ENCODE measurements around the gene TOM1L2. TPM values are rescaled to one million over a fixed set of nuclear protein-coding genes. Genes with fewer than 3 reads are reported as not detected.

TOM1L2 gene
- total RNA-seq, 2 experiments from 2014 or later = 29.5 to 32.0 TPM

GRCh38 chr17:17859909-17860765 lies 112.1 kb downstream of the TOM1L2 start:
- H3K4me3 Mint-ChIP-seq = no peak overlapping the region
- H3K36me3 Mint-ChIP-seq (ENCODE audit: low read depth) = peaks cover 7% of the 10 kb centered on the region
- H3K27me3 Mint-ChIP-seq = no peaks in the 10 kb centered on the region
- DNase-seq = peak; percentile 78
- no peak overlapping the region for H3K27ac Mint-ChIP-seq
- peaks cover 49% of the 10 kb centered on the region for H3K4me1 Mint-ChIP-seq
- ChIA-PET CTCF (interaction anchor here (0.6 to 2.6 kb wide), 17 partner anchors 11 to 1513 kb away, joined by 3 to 13 read pairs (median 4); no protein-coding TSS in a partner anchor), POLR2A (no interaction called here)
- no peaks in the 10 kb centered on the region for H3K9me3 Mint-ChIP-seq

DNA sequence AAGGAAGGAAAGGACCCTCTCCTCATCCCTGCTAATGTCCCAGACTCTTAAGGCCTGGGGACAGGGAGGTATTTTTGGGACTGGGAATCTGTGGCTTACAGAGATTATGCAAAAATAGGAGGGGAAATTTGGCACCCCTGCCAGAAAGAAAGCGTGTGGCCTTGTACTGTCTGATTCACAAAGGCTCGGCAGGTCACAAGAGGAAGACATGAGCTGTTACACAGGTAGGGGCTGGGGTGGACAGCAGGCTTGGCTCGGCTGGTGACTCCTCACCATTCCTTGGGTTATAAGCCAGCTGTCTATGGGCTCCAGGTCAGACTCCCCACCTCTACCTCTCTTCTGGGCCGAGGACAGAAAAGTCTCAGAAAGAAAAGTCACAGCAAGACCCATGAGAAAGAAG lies 114.7 kb downstream of the TOM1L2 start:
- ChIA-PET POLR2A (no interaction called here), CTCF (interaction anchor here (0.6 to 0.9 kb wide), 2 partner anchors 26 to 178 kb away, joined by 3 to 4 read pairs; no protein-coding TSS in a partner anchor)
- H3K36me3 Mint-ChIP-seq (ENCODE audit: low read depth) = peaks cover 10% of the 10 kb centered on the region
- no peak for DNase-seq
- H3K4me1 Mint-ChIP-seq = peaks cover 53% of the 10 kb centered on the region
- H3K4me3 Mint-ChIP-seq = no peak overlapping the region
- no peaks in the 10 kb centered on the region for H3K9me3 Mint-ChIP-seq
- no peak overlapping the region for H3K27ac Mint-ChIP-seq
- no peaks in the 10 kb centered on the region for H3K27me3 Mint-ChIP-seq

- Mint-ChIP-seq H3K27me3 (no peaks in the 10 kb centered on the region), H3K9me3 (no peaks in the 10 kb centered on the region), H3K36me3 (ENCODE audit: low read depth) (peaks cover 14% of the 10 kb centered on the region), H3K4me1 (peaks cover 59% of the 10 kb centered on the region), H3K27ac (no peak overlapping the region), H3K4me3 (no peak overlapping the region)
- DNase-seq = no peak
- POLR2A ChIA-PET = no interaction called here
- CTCF ChIA-PET = interaction anchor here (0.7 to 3.4 kb wide), 8 partner anchors 16 to 180 kb away, joined by 3 to 11 read pairs (median 4); no protein-coding TSS in a partner anchor
Observed at GRCh38 chr17:17856386-17856785, 115.8 kb downstream of the TOM1L2 start.

DNA sequence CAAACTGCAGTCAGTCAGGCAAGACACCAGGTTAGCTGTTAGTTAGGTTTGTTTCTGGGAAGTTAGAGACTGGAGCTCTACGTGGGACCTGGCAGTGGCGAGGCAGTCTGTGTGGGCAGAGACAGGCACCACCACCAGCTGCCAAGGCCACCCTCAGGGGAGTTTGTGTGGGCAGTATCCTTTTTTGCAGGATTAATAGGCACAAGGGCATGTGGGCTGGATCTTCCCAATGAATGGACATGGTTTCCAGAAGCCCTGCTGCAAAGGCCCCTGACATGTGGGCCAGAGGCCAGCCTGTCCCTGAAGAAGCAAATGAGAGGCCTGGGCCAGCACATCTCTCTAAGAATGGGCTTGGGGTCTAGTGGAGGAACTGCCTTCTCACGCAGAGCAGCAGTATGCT lies 116.2 kb downstream of the TOM1L2 start:
- no peak overlapping the region for H3K4me3 Mint-ChIP-seq

DNA sequence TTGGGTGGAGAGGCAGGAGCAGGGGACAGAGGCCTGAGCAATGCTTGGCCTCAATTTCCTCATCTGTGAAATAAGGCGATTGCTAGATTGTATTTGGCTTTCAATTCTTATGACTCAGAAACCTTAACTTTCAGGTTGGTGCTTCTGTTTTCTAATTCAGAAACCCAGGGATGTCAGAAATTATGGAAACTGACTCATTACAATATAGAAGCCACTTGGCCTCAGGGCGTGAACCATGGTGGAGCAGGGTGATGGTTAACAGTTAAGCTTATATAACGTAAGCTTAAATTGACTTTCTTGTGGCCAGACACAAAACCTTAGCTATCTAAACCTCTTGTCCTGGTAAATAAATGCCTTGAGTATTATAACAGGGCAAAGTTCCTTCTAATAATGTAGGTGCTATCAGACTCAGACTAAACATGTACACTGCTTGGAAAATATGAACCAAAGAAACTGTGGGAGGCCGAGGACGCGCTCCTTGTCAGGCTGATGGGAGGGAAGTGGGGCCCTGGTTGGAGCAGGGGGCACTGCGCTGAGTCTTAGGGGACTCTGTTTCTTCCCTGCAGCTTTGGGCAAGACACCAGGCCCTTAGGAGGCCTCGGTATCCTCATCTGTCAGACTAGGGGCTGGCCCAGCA lies 118.3 kb downstream of the TOM1L2 start:
- Mint-ChIP-seq H3K27ac (peak overlapping the region; percentile 28), H3K9me3 (no peaks in the 10 kb centered on the region), H3K27me3 (no peaks in the 10 kb centered on the region), H3K4me1 (peaks cover 73% of the 10 kb centered on the region), H3K36me3 (ENCODE audit: low read depth) (peaks cover 21% of the 10 kb centered on the region), H3K4me3 (no peak overlapping the region)
- POLR2A ChIA-PET = interaction anchor here (1.1 kb wide), 1 partner anchor 172 kb away, joined by 3 read pairs; no protein-coding TSS in a partner anchor
- CTCF ChIA-PET = interaction anchor here (0.6 to 3.4 kb wide), 16 partner anchors 9 to 552 kb away, joined by 3 to 15 read pairs (median 3); partner anchors contain the start of gene SREBF1
- peak; percentile 14 for DNase-seq

More for the DNA sequence above, 116.2 kb downstream of the TOM1L2 start:
- peak overlapping the region; percentile 33 for H3K27ac Mint-ChIP-seq
- CTCF ChIA-PET = interaction anchor here (0.7 to 3.4 kb wide), 9 partner anchors 15 to 178 kb away, joined by 3 to 11 read pairs (median 4); partner anchors contain the start of gene SREBF1
- DNase-seq = no peak
- H3K36me3 Mint-ChIP-seq (ENCODE audit: low read depth) = peaks cover 14% of the 10 kb centered on the region
- POLR2A ChIA-PET = interaction anchor here (1.0 kb wide), 1 partner anchor 20 kb away, joined by 3 read pairs; no protein-coding TSS in a partner anchor
- H3K27me3 Mint-ChIP-seq = no peaks in the 10 kb centered on the region
- no peaks in the 10 kb centered on the region for H3K9me3 Mint-ChIP-seq
- H3K4me1 Mint-ChIP-seq = peaks cover 63% of the 10 kb centered on the region

- ChIA-PET POLR2A (no interaction called here), CTCF (interaction anchor here (0.7 to 3.4 kb wide), 8 partner anchors 9 to 181 kb away, joined by 3 to 15 read pairs (median 4); partner anchors contain the start of gene SREBF1)
- Mint-ChIP-seq H3K4me1 (peaks cover 83% of the 10 kb centered on the region), H3K4me3 (no peak overlapping the region), H3K27me3 (no peaks in the 10 kb centered on the region), H3K36me3 (ENCODE audit: low read depth) (peaks cover 24% of the 10 kb centered on the region), H3K9me3 (no peaks in the 10 kb centered on the region), H3K27ac (no peak overlapping the region)
- no peak for DNase-seq
Observed at GRCh38 chr17:17852930-17853329, 119.3 kb downstream of the TOM1L2 start.

DNA sequence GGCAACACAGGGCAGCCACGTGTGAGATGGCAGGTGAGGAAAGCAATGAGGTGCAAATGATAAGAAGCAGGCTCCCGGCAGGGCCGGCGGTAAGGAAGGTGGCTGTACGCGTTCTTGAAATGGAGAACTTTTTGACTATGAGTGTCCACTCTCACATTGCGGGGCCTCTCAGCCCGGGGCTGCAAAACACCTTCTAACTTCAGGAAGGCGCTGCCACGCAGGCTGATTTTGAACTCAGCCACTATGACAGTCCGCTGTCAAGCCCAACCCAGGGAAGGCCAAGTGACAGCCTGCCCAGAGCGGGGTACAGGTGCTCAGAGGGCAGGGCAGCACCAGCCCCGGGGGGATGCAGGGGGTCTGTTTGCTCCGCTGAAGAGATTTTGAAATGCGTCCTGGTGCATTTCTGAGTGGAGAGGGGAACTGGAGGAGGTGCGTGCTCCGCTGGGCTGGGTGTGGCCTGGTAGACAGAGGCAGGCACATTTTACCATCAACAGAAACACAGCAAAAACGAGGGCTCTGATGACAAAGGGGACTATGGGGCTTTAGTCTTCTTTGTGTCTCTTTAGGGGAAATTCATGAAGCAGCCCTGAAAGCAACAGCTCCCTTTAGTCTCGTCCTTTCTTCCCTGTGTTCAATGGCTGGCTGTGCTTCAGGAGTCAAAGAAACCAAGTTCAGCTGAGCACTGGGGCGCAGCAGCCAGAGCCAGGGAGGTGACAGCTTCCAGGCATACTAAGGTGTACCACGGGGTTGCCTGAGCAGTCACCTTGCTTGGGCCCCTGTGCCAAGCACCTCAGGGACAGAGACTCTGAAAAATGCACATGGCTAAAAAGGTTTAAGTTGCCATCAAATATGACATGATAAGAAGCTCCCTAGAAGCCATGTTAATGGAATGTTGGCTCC lies 120.8 kb downstream of the TOM1L2 start:
- CTCF ChIA-PET = interaction anchor here (2.9 to 4.9 kb wide), 2 partner anchors 14 kb away, joined by 15 to 32 read pairs; partner anchors contain the start of gene SREBF1
- peak overlapping the region; percentile 96 for H3K27ac Mint-ChIP-seq
- POLR2A ChIA-PET = no interaction called here
- no peak for DNase-seq
- peaks cover 18% of the 10 kb centered on the region for H3K36me3 Mint-ChIP-seq (ENCODE audit: low read depth)
- no peaks in the 10 kb centered on the region for H3K27me3 Mint-ChIP-seq
- peaks cover 92% of the 10 kb centered on the region for H3K4me1 Mint-ChIP-seq
- peak overlapping the region; percentile 10 for H3K4me3 Mint-ChIP-seq
- no peaks in the 10 kb centered on the region for H3K9me3 Mint-ChIP-seq

DNA sequence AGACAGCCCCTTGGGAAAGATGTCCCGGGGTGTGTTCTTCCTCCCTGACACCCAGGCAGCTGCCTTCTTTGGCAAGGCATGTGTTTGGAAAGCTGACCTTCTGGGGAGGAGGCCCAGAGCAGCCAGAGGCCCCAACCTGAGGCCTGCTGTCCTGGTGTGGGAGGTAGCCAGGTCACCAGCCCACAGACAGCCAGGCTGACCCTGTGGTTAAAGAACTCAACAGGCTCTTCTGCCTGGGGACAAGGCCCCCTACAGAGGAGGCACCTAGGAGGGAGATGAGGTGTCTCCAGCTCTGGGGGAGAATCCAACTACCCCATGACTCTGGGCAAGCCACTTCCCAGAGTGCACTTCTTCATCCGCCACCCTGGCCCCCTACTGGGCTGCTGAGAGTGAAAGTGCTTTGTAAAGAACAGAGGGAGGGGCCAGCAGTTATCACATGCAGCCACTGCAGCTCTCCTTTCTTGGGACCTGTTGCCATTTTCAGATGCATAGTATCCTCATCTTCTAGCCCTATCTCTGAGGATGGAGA lies 122.3 kb downstream of the TOM1L2 start:
- Mint-ChIP-seq H3K27me3 (no peaks in the 10 kb centered on the region), H3K27ac (peak overlapping the region; percentile 96), H3K4me3 (peak overlapping the region; percentile 22), H3K9me3 (no peaks in the 10 kb centered on the region), H3K4me1 (peaks cover 81% of the 10 kb centered on the region), H3K36me3 (ENCODE audit: low read depth) (peaks cover 18% of the 10 kb centered on the region)
- ChIA-PET POLR2A (interaction anchor here (1.5 to 1.6 kb wide), 2 partner anchors 11 to 14 kb away, joined by 6 to 7 read pairs; no protein-coding TSS in a partner anchor), CTCF (interaction anchor here (0.6 to 4.9 kb wide), 11 partner anchors 10 to 494 kb away, joined by 3 to 32 read pairs (median 4); partner anchors contain the start of gene SREBF1)
- DNase-seq = peak; percentile 81

- Mint-ChIP-seq H3K27ac (peak overlapping the region; percentile 96), H3K4me1 (peaks cover 77% of the 10 kb centered on the region), H3K27me3 (no peaks in the 10 kb centered on the region), H3K36me3 (ENCODE audit: low read depth) (peaks cover 18% of the 10 kb centered on the region), H3K4me3 (peak overlapping the region; percentile 63), H3K9me3 (no peaks in the 10 kb centered on the region)
- peak; percentile 92 for DNase-seq
- ChIA-PET POLR2A (interaction anchor here (1.5 to 1.6 kb wide), 2 partner anchors 11 to 13 kb away, joined by 6 to 7 read pairs; no protein-coding TSS in a partner anchor), CTCF (interaction anchor here (0.8 to 4.9 kb wide), 12 partner anchors 11 to 184 kb away, joined by 3 to 32 read pairs (median 3); partner anchors contain the start of gene SREBF1)
Observed at GRCh38 chr17:17849147-17849820, 122.9 kb downstream of the TOM1L2 start.

DNA sequence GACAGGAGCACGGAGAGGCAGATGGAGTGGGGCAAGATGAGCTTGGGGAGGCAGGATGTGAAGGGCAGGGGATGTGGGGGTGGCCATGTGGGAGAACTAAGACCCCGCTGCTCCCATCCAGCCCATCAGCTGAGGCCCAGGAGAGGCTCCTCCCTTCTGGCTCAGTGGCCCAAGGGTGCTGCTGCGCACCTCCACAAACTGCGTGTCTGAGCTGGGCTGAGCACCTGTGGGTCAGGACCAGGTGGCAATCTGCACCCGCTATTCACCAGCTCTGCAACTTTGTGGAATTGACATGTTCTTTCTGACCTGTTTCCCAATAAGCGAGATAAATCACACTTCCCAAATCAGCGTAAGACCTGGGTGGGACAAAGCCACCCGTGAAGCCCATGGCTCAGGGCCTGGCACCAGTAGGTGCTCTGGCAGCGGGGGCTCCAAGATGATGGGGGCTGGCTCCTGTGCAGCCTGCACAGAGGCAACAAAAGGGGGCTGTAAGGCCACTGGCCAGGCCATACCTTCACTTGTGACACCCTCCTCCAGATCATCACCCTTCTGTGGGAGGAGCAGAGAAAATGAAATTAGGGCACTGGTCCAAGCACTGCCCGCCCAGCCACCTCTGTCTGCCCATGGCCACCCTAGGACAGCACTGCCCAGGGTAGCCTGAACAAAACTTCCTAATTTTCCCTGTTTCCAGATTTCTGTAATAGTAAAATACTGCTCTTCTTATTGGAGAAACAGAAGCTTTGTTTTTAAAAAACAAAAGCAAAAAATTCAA lies 123.7 kb downstream of the TOM1L2 start:
- POLR2A ChIA-PET = interaction anchor here (1.0 to 1.5 kb wide), 2 partner anchors 10 to 12 kb away, joined by 3 to 6 read pairs; partner anchors contain the start of gene SREBF1
- peak overlapping the region; percentile 63 for H3K4me3 Mint-ChIP-seq
- peak overlapping the region; percentile 96 for H3K27ac Mint-ChIP-seq
- no peak for DNase-seq
- CTCF ChIA-PET = interaction anchor here (1.1 to 4.9 kb wide), 10 partner anchors 11 to 185 kb away, joined by 3 to 32 read pairs (median 4); partner anchors contain the start of gene SREBF1
- H3K36me3 Mint-ChIP-seq (ENCODE audit: low read depth) = peaks cover 16% of the 10 kb centered on the region
- H3K4me1 Mint-ChIP-seq = peaks cover 69% of the 10 kb centered on the region
- H3K27me3 Mint-ChIP-seq = no peaks in the 10 kb centered on the region
- no peaks in the 10 kb centered on the region for H3K9me3 Mint-ChIP-seq
